HepG2 (cell line): ENCODE data around the gene AGAP1. TPM values are rescaled to one million over a fixed set of nuclear protein-coding genes. Genes with fewer than 3 reads are reported as not detected.

Source experiments
- AGO1 ChIP-seq: fragments of 200-400 bp; formaldehyde crosslinking; IDR thresholded peaks from 2 replicates; pipeline ENCODE4 v1.6.1; 2017; ENCODE audit warnings: mild to moderate bottlenecking, low read depth, low read length, moderate library complexity; ENCODE audit not compliant: poor library complexity, severe bottlenecking
- CBX2 ChIP-seq, 2 experiments: fragments of 200-600 bp in 1 of 2; sonication (generic); formaldehyde crosslinking in 1 of 2; IDR thresholded peaks; 2 replicates each; pipeline versions ENCODE4 v1.7.0 to v1.8.1; 2018 to 2022; ENCODE audit warnings: low read depth in 2 of 2, low read length in 1 of 2, mild to moderate bottlenecking in 1 of 2, missing genetic modification reagents in 1 of 2
- FOSL1 ChIP-seq: sonication (generic); formaldehyde crosslinking; IDR thresholded peaks from 2 replicates; pipeline ENCODE4 v1.9.0; 2021; ENCODE audit warnings: missing genetic modification reagents, borderline replicate concordance
- FOSL2 ChIP-seq: sonication (generic); formaldehyde crosslinking; IDR thresholded peaks from 2 replicates; pipeline ENCODE4 v1.4.0; 2020; ENCODE audit warnings: missing genetic modification reagents
- KAT2B ChIP-seq: fragments of 150-350 bp; IDR thresholded peaks from 2 replicates; pipeline ENCODE4 v1.6.1; 2014; ENCODE audit warnings: low read depth, low read length, borderline replicate concordance
- PHF21A ChIP-seq: sonication (generic); formaldehyde crosslinking; IDR thresholded peaks from 2 replicates; pipeline ENCODE4 v1.5.0; 2020; ENCODE audit warnings: mild to moderate bottlenecking, missing genetic modification reagents
- SP5 ChIP-seq: IDR thresholded peaks from 2 replicates; pipeline ENCODE4 v1.6.1; 2016; ENCODE audit warnings: low read depth, borderline replicate concordance
- SRY ChIP-seq: sonication (generic); formaldehyde crosslinking; IDR thresholded peaks from 2 replicates; pipeline ENCODE4 v1.8.0; 2022; ENCODE audit warnings: mild to moderate bottlenecking, missing genetic modification reagents
- STAG1 ChIP-seq: sonication (generic); formaldehyde crosslinking; IDR thresholded peaks from 2 replicates; pipeline ENCODE4 v1.4.0; 2020; ENCODE audit warnings: missing genetic modification reagents
- TBX2 ChIP-seq: sonication (generic); formaldehyde crosslinking; IDR thresholded peaks from 2 replicates; pipeline ENCODE4 v1.5.0; 2020; ENCODE audit warnings: missing genetic modification reagents, mild to moderate bottlenecking, borderline replicate concordance
- ZBTB7B ChIP-seq: sonication (generic); formaldehyde crosslinking; IDR thresholded peaks from 2 replicates; pipeline ENCODE4 v1.4.0; 2020; ENCODE audit warnings: missing genetic modification reagents
- ZNF432 ChIP-seq: sonication (generic); formaldehyde crosslinking; IDR thresholded peaks from 2 replicates; pipeline ENCODE4 v1.5.0; 2020; ENCODE audit warnings: missing genetic modification reagents, mild to moderate bottlenecking, borderline replicate concordance
- ZNF878 ChIP-seq: sonication (generic); formaldehyde crosslinking; IDR thresholded peaks from 2 replicates; pipeline ENCODE4 v1.8.1; 2023; ENCODE audit warnings: mild to moderate bottlenecking, missing genetic modification reagents, moderate library complexity
- polyA plus RNA-seq, 8 experiments: library from polyadenylated mRNA; depleted of rRNA in 3 of 8; stranded (reverse) in 7 of 8; unstranded in 1 of 8; fragments of >200 nt; fragmentation: Illumina TruSeq in 4 of 8; extraction: Trizol in 4 of 8; gene quantifications; 2 replicates each; pipeline versions ENCODE4 v1.2.1 to v1.2.3, GENCODE V29; 2011 to 2016; ENCODE audit warnings: low read depth in 4 of 8, missing spikeins in 1 of 8, mixed read lengths in 1 of 8; ENCODE audit not compliant: insufficient read depth in 1 of 8
- total RNA-seq, 5 experiments: library from RNA; depleted of rRNA; stranded (reverse); fragments of >200 nt; fragmentation: Illumina TruSeq; extraction: Trizol; gene quantifications; 2 replicates each; pipeline ENCODE4 v1.2.3, GENCODE V29; 2016; ENCODE audit warnings: low read depth in 1 of 5
- TF ChIP-seq, protein P1 (sequence below): sonication (generic); formaldehyde crosslinking; IDR thresholded peaks from 2 replicates; pipeline ENCODE4 v1.5.1; 2020; ENCODE audit warnings: mild to moderate bottlenecking, missing genetic modification reagents, moderate library complexity
- TF ChIP-seq, protein P2 (sequence below): sonication (generic); formaldehyde crosslinking; IDR thresholded peaks from 2 replicates; pipeline ENCODE4 v1.4.0; 2020; ENCODE audit warnings: mild to moderate bottlenecking, missing genetic modification reagents
- TF ChIP-seq, protein P3 (sequence below): fragments of 450-650 bp; IDR thresholded peaks from 2 replicates; pipeline ENCODE4 v1.6.1; 2017
- TF ChIP-seq, protein P4 (sequence below): sonication (generic); formaldehyde crosslinking; IDR thresholded peaks from 2 replicates; pipeline ENCODE4 v1.8.1; 2023; ENCODE audit warnings: mild to moderate bottlenecking, inconsistent platforms, moderate library complexity, missing genetic modification reagents, borderline replicate concordance
- TF ChIP-seq, protein P5 (sequence below): sonication (generic); formaldehyde crosslinking; IDR thresholded peaks from 2 replicates; pipeline ENCODE4 v1.4.0; 2020; ENCODE audit warnings: mild to moderate bottlenecking, missing genetic modification reagents

Gene AGAP1
- total and polyA plus RNA-seq, 2 of the 13 experiments (the other 11 are each of a cell fraction or from before 2014, with no cell fraction given): 21.2 to 32.7 TPM

DNA sequence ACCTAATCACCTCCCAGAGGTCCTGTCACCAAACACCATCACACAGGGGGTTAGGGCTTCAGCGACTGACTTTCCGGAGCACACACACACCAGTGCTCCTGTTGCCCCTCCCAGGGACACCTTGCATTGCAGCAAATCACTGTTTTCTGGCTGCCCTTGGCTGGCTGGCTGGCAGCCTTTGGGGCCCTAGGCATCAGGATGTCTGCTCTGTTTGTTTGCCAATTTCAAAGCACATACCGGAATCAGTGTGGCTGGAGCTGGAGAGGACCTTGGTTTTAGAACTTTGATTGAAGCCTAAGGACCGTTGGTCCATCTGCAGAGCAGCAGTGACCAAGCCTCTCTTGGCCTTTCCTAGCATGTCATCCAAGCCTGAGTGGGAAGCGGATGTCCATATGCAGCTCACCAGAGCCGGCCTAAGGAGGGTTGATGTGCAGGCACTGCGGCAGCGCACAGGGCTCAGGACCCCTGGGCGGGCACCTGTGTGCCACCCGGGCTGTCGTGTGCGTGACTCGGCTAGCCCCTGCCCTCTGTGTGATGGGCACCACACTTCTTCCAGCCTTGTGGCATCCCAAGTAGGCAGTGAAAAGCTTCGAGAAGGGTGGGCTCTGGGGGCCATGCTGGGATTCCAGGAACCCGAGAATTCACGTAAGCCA, 612.2 kb downstream of the AGAP1 start (continued):
- TF ChIP-seq ZNF878 (CRISPR knock-in tag) (no peak), TBX2 (CRISPR knock-in tag) (peak; percentile 64; the same call in 1 of the 2 replicates), CBX2 (IDR thresholded peaks at IDR 0.05; ENCODE audit: low read depth, low read length) (no peak), CBX2 (CRISPR knock-in tag; IDR thresholded peaks at IDR 0.05; ENCODE audit: low read depth) (no peak), ZBTB7B (no peak), ZNF432 (CRISPR knock-in tag) (no peak), FOSL1 (no peak), SRY (no peak), SP5 (CRISPR knock-in tag) (peak; percentile 55; the same call in 1 of the 2 replicates), PHF21A (CRISPR knock-in tag) (peak; percentile 70), AGO1 (no peak), FOSL2 (CRISPR knock-in tag) (peak; percentile 50), STAG1 (no peak), KAT2B (no peak)
- TF ChIP-seq, protein P1, sequence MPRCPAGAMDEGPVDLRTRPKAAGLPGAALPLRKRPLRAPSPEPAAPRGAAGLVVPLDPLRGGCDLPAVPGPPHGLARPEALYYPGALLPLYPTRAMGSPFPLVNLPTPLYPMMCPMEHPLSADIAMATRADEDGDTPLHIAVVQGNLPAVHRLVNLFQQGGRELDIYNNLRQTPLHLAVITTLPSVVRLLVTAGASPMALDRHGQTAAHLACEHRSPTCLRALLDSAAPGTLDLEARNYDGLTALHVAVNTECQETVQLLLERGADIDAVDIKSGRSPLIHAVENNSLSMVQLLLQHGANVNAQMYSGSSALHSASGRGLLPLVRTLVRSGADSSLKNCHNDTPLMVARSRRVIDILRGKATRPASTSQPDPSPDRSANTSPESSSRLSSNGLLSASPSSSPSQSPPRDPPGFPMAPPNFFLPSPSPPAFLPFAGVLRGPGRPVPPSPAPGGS (CRISPR knock-in tag): no peak; the same call in 1 of the 2 replicates
- TF ChIP-seq, protein P2, sequence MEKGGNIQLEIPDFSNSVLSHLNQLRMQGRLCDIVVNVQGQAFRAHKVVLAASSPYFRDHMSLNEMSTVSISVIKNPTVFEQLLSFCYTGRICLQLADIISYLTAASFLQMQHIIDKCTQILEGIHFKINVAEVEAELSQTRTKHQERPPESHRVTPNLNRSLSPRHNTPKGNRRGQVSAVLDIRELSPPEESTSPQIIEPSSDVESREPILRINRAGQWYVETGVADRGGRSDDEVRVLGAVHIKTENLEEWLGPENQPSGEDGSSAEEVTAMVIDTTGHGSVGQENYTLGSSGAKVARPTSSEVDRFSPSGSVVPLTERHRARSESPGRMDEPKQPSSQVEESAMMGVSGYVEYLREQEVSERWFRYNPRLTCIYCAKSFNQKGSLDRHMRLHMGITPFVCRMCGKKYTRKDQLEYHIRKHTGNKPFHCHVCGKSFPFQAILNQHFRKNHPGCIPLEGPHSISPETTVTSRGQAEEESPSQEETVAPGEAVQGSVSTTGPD (CRISPR knock-in tag): no peak
- TF ChIP-seq, protein P3, sequence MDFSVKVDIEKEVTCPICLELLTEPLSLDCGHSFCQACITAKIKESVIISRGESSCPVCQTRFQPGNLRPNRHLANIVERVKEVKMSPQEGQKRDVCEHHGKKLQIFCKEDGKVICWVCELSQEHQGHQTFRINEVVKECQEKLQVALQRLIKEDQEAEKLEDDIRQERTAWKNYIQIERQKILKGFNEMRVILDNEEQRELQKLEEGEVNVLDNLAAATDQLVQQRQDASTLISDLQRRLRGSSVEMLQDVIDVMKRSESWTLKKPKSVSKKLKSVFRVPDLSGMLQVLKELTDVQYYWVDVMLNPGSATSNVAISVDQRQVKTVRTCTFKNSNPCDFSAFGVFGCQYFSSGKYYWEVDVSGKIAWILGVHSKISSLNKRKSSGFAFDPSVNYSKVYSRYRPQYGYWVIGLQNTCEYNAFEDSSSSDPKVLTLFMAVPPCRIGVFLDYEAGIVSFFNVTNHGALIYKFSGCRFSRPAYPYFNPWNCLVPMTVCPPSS: no peak
- TF ChIP-seq, protein P4, sequence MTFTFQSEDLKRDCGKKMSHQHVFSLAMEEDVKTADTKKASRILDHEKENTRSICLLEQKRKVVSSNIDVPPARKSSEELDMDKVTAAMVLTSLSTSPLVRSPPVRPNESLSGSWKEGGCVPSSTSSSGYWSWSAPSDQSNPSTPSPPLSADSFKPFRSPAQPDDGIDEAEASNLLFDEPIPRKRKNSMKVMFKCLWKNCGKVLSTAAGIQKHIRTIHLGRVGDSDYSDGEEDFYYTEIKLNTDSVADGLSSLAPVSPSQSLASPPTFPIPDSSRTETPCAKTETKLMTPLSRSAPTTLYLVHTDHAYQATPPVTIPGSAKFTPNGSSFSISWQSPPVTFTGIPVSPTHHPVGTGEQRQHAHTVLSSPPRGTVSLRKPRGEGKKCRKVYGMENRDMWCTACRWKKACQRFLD (CRISPR knock-in tag): no peak
- TF ChIP-seq, protein P5, sequence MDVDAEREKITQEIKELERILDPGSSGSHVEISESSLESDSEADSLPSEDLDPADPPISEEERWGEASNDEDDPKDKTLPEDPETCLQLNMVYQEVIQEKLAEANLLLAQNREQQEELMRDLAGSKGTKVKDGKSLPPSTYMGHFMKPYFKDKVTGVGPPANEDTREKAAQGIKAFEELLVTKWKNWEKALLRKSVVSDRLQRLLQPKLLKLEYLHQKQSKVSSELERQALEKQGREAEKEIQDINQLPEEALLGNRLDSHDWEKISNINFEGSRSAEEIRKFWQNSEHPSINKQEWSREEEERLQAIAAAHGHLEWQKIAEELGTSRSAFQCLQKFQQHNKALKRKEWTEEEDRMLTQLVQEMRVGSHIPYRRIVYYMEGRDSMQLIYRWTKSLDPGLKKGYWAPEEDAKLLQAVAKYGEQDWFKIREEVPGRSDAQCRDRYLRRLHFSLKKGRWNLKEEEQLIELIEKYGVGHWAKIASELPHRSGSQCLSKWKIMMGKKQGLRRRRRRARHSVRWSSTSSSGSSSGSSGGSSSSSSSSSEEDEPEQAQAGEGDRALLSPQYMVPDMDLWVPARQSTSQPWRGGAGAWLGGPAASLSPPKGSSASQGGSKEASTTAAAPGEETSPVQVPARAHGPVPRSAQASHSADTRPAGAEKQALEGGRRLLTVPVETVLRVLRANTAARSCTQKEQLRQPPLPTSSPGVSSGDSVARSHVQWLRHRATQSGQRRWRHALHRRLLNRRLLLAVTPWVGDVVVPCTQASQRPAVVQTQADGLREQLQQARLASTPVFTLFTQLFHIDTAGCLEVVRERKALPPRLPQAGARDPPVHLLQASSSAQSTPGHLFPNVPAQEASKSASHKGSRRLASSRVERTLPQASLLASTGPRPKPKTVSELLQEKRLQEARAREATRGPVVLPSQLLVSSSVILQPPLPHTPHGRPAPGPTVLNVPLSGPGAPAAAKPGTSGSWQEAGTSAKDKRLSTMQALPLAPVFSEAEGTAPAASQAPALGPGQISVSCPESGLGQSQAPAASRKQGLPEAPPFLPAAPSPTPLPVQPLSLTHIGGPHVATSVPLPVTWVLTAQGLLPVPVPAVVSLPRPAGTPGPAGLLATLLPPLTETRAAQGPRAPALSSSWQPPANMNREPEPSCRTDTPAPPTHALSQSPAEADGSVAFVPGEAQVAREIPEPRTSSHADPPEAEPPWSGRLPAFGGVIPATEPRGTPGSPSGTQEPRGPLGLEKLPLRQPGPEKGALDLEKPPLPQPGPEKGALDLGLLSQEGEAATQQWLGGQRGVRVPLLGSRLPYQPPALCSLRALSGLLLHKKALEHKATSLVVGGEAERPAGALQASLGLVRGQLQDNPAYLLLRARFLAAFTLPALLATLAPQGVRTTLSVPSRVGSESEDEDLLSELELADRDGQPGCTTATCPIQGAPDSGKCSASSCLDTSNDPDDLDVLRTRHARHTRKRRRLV: no peak
